Peyer's patch (tissue), 4 donors: ENCODE data around the gene NSUN7.

Source experiments
- CTCF ChIP-seq, 6 experiments: fragments of 450-650 bp in 4 of 6; fragments of 200-600 bp in 2 of 6; sonication (generic) in 1 of 6; IDR thresholded peaks; one replicate each; pipeline ENCODE4 v1.5.1; 2017 to 2019; ENCODE audit warnings: antibody characterized with exemption in 6 of 6, mild to moderate bottlenecking in 3 of 6, moderate library complexity in 1 of 6
- POLR2A ChIP-seq, 2 donors: fragments of 450-650 bp; IDR thresholded peaks; one replicate each; pipeline ENCODE4 v1.5.1; 2017; ENCODE audit warnings: antibody characterized with exemption in 2 of 2, mild to moderate bottlenecking in 2 of 2, moderate library complexity in 2 of 2

- TF ChIP-seq CTCF (IDR thresholded peaks at IDR 0.05), result no peak
- no peak for TF ChIP-seq POLR2A (IDR thresholded peaks at IDR 0.05)
Measured at GRCh38 chr4:40718586-40718985, 31.2 kb upstream of the NSUN7 start.
